ENCODE data around the gene KRT8. TPM values are rescaled to one million over a fixed set of nuclear protein-coding genes. Genes with fewer than 3 reads are reported as not detected.

KRT8 gene
- total RNA-seq, 2 experiments from 2014 or later = not detected

- POLR2A ChIA-PET = no interaction called here
- no peak overlapping the region for H3K4me3 Mint-ChIP-seq
- no peaks in the 10 kb centered on the region for H3K9me3 Mint-ChIP-seq (ENCODE audit: insufficient read depth)
- ATAC-seq (no peak), DNase-seq (no peak)
- peaks cover 2% of the 10 kb centered on the region for H3K4me1 Mint-ChIP-seq (ENCODE audit: low read depth)
- H3K27ac Mint-ChIP-seq = no peak overlapping the region
- no peaks in the 10 kb centered on the region for H3K36me3 Mint-ChIP-seq (ENCODE audit: low read depth)
- peaks cover 10% of the 10 kb centered on the region for H3K27me3 Mint-ChIP-seq (ENCODE audit: low read depth)
- CTCF ChIA-PET = interaction anchor here (1.3 kb wide), 1 partner anchor 66 kb away, joined by 4 read pairs; no protein-coding TSS in a partner anchor
Measured at GRCh38 chr12:52945389-52946232, 40.7 kb upstream of the KRT8 start.

GRCh38 chr12:52944683-52945388 is 40.0 kb upstream of the KRT8 start:
- ChIA-PET CTCF (interaction anchor here (1.0 to 1.3 kb wide), 2 partner anchors 60 to 65 kb away, joined by 4 read pairs; no protein-coding TSS in a partner anchor), POLR2A (interaction anchor here (0.6 kb wide), 1 partner anchor 9 kb away, joined by 3 read pairs; no protein-coding TSS in a partner anchor)
- H3K27me3 Mint-ChIP-seq (ENCODE audit: low read depth) = peaks cover 10% of the 10 kb centered on the region

GRCh38 chr12:52942901-52943181 is 38.0 kb upstream of the KRT8 start:
- Mint-ChIP-seq H3K4me3 (no peak overlapping the region), H3K9me3 (ENCODE audit: insufficient read depth) (no peaks in the 10 kb centered on the region), H3K4me1 (ENCODE audit: low read depth) (no peaks in the 10 kb centered on the region), H3K27me3 (ENCODE audit: low read depth) (peaks cover 10% of the 10 kb centered on the region), H3K27ac (no peak overlapping the region), H3K36me3 (ENCODE audit: low read depth) (no peaks in the 10 kb centered on the region)
- ATAC-seq = no peak
- POLR2A ChIA-PET = no interaction called here
- CTCF ChIA-PET = interaction anchor here (0.8 to 3.3 kb wide), 2 partner anchors 9 to 58 kb away, joined by 3 to 16 read pairs; no protein-coding TSS in a partner anchor
- no peak for DNase-seq

More at GRCh38 chr12:52944683-52945388, 40.0 kb upstream of the KRT8 start:
- no peak overlapping the region for H3K27ac Mint-ChIP-seq
- no peak for ATAC-seq
- DNase-seq = no peak
- peaks cover 2% of the 10 kb centered on the region for H3K4me1 Mint-ChIP-seq (ENCODE audit: low read depth)
- H3K9me3 Mint-ChIP-seq (ENCODE audit: insufficient read depth) = no peaks in the 10 kb centered on the region
- H3K36me3 Mint-ChIP-seq (ENCODE audit: low read depth) = no peaks in the 10 kb centered on the region
- H3K4me3 Mint-ChIP-seq = no peak overlapping the region

GRCh38 chr12:52942066-52942900 is 37.4 kb upstream of the KRT8 start:
- Mint-ChIP-seq H3K27ac (no peak overlapping the region), H3K4me3 (no peak overlapping the region), H3K27me3 (ENCODE audit: low read depth) (peaks cover 10% of the 10 kb centered on the region), H3K4me1 (ENCODE audit: low read depth) (no peaks in the 10 kb centered on the region), H3K36me3 (ENCODE audit: low read depth) (no peaks in the 10 kb centered on the region), H3K9me3 (ENCODE audit: insufficient read depth) (no peaks in the 10 kb centered on the region)
- ATAC-seq (no peak), DNase-seq (no peak)
- CTCF ChIA-PET = interaction anchor here (0.8 to 3.3 kb wide), 3 partner anchors 10 to 62 kb away, joined by 3 to 16 read pairs (median 5); no protein-coding TSS in a partner anchor
- POLR2A ChIA-PET = no interaction called here

GRCh38 chr12:52929538-52929937 is 24.7 kb upstream of the KRT8 start:
- no peak for ATAC-seq
- no peaks in the 10 kb centered on the region for H3K9me3 Mint-ChIP-seq (ENCODE audit: insufficient read depth)
- H3K4me3 Mint-ChIP-seq = no peak overlapping the region
- H3K36me3 Mint-ChIP-seq (ENCODE audit: low read depth) = no peaks in the 10 kb centered on the region
- no peak overlapping the region for H3K27ac Mint-ChIP-seq
- DNase-seq = no peak
- H3K4me1 Mint-ChIP-seq (ENCODE audit: low read depth) = peaks cover 6% of the 10 kb centered on the region
- H3K27me3 Mint-ChIP-seq (ENCODE audit: low read depth) = peaks cover 4% of the 10 kb centered on the region
- CTCF ChIA-PET = interaction anchor here (1.4 to 4.2 kb wide), 2 partner anchors 45 to 51 kb away, joined by 6 to 12 read pairs; no protein-coding TSS in a partner anchor
- POLR2A ChIA-PET = no interaction called here

GRCh38 chr12:52927964-52928363 is 23.1 kb upstream of the KRT8 start:
- DNase-seq (no peak), ATAC-seq (no peak)
- ChIA-PET CTCF (no interaction called here), POLR2A (no interaction called here)
- peaks cover 4% of the 10 kb centered on the region for H3K27me3 Mint-ChIP-seq (ENCODE audit: low read depth)
- peaks cover 6% of the 10 kb centered on the region for H3K4me1 Mint-ChIP-seq (ENCODE audit: low read depth)
- H3K4me3 Mint-ChIP-seq = no peak overlapping the region
- no peaks in the 10 kb centered on the region for H3K36me3 Mint-ChIP-seq (ENCODE audit: low read depth)
- H3K27ac Mint-ChIP-seq = no peak overlapping the region
- H3K9me3 Mint-ChIP-seq (ENCODE audit: insufficient read depth) = no peaks in the 10 kb centered on the region

- Mint-ChIP-seq H3K36me3 (ENCODE audit: low read depth) (no peaks in the 10 kb centered on the region), H3K4me3 (no peak overlapping the region), H3K27me3 (ENCODE audit: low read depth) (peaks cover 4% of the 10 kb centered on the region), H3K4me1 (ENCODE audit: low read depth) (peaks cover 6% of the 10 kb centered on the region), H3K9me3 (ENCODE audit: insufficient read depth) (no peaks in the 10 kb centered on the region), H3K27ac (no peak overlapping the region)
- no peak for DNase-seq
- CTCF ChIA-PET = interaction anchor here (1.2 to 1.3 kb wide), 2 partner anchors 42 to 54 kb away, joined by 3 to 4 read pairs; no protein-coding TSS in a partner anchor
- no peak for ATAC-seq
- POLR2A ChIA-PET = no interaction called here
Measured at GRCh38 chr12:52926596-52927234, 21.8 kb upstream of the KRT8 start.

GRCh38 chr12:52925717-52926595 is 21.1 kb upstream of the KRT8 start:
- ATAC-seq (no peak), DNase-seq (no peak)
- Mint-ChIP-seq H3K4me3 (no peak overlapping the region), H3K9me3 (ENCODE audit: insufficient read depth) (no peaks in the 10 kb centered on the region), H3K27me3 (ENCODE audit: low read depth) (peaks cover 4% of the 10 kb centered on the region), H3K36me3 (ENCODE audit: low read depth) (no peaks in the 10 kb centered on the region), H3K4me1 (ENCODE audit: low read depth) (peaks cover 6% of the 10 kb centered on the region), H3K27ac (no peak overlapping the region)
- CTCF ChIA-PET = interaction anchor here (1.1 to 1.3 kb wide), 3 partner anchors 41 to 55 kb away, joined by 3 to 4 read pairs (median 4); no protein-coding TSS in a partner anchor
- POLR2A ChIA-PET = interaction anchor here (0.5 kb wide), 1 partner anchor 10 kb away, joined by 3 read pairs; no protein-coding TSS in a partner anchor

- H3K27me3 Mint-ChIP-seq (ENCODE audit: low read depth) = peaks cover 4% of the 10 kb centered on the region
- ATAC-seq (no peak), DNase-seq (no peak)
- H3K4me3 Mint-ChIP-seq = no peak overlapping the region
- H3K9me3 Mint-ChIP-seq (ENCODE audit: insufficient read depth) = no peaks in the 10 kb centered on the region
- H3K4me1 Mint-ChIP-seq (ENCODE audit: low read depth) = peaks cover 6% of the 10 kb centered on the region
- no peak overlapping the region for H3K27ac Mint-ChIP-seq
- ChIA-PET POLR2A (no interaction called here), CTCF (interaction anchor here (1.1 kb wide), 1 partner anchor 40 kb away, joined by 4 read pairs; no protein-coding TSS in a partner anchor)
- no peaks in the 10 kb centered on the region for H3K36me3 Mint-ChIP-seq (ENCODE audit: low read depth)
Measured at GRCh38 chr12:52924764-52925716, 20.2 kb upstream of the KRT8 start.

Data from activated CD8-positive, alpha-beta T cell treated with anti-CD3 and anti-CD28 coated beads, Interleukin-2, amount 10 ng/mL, durations not matched to agents 7 days and 5 days (primary cell).